Natural killer cell (primary cell): Measurements from ENCODE around the gene UBN1. TPM values are rescaled to one million over a fixed set of nuclear protein-coding genes. Genes with fewer than 3 reads are reported as not detected.

Source experiments
- ATAC-seq, 3 donors: fragments of 150-1000 bp in 2 of 3; fragments of 200-7000 bp in 1 of 3; cut with Tn5 transposase; 1 replicate in 1 of 3; 2 replicates in 2 of 3; pipeline ENCODE4 v1.10.0; 2021; ENCODE audit warnings: mild to moderate bottlenecking in 2 of 3, moderate library complexity in 2 of 3
- DNase-seq, 2 donors: peaks; one replicate each; pipeline versions ENCODE4 v3.0.0 to v3.0.0-alpha.2; 2013 to 2021; ENCODE audit warnings: mixed read lengths in 1 of 2
- H3K27ac ChIP-seq: one replicate; pipeline ENCODE4 v1.5.1; 2013; ENCODE audit warnings: mild to moderate bottlenecking, low read length
- H3K27me3 ChIP-seq: one replicate; pipeline ENCODE4 v1.6.1; 2013; ENCODE audit warnings: low read length; ENCODE audit not compliant: control insufficient read depth, insufficient read depth
- H3K36me3 ChIP-seq: one replicate; pipeline ENCODE4 v1.6.1; 2013; ENCODE audit warnings: low read length; ENCODE audit not compliant: control insufficient read depth, insufficient read depth
- H3K4me1 ChIP-seq: one replicate; pipeline ENCODE4 v1.6.1; 2013; ENCODE audit warnings: low read length; ENCODE audit not compliant: control insufficient read depth, insufficient read depth
- H3K4me3 ChIP-seq: one replicate; pipeline ENCODE4 v1.5.1; 2013; ENCODE audit warnings: low read length
- H3K9me3 ChIP-seq: one replicate; pipeline ENCODE4 v1.6.1; 2013; ENCODE audit warnings: low read length; ENCODE audit not compliant: control insufficient read depth, insufficient read depth
- H3K27ac Mint-ChIP-seq, 2 donors: one replicate each; pipeline ENCODE4 v1.8.0; 2022; ENCODE audit warnings: mild to moderate bottlenecking in 2 of 2, mixed read lengths in 2 of 2, moderate library complexity in 1 of 2
- H3K27me3 Mint-ChIP-seq, 2 donors: one replicate each; pipeline ENCODE4 v1.8.0; 2022; ENCODE audit warnings: low read depth in 2 of 2, mixed read lengths in 2 of 2
- H3K36me3 Mint-ChIP-seq: one replicate; pipeline ENCODE4 v1.8.0; 2022; ENCODE audit warnings: mixed read lengths
- H3K4me1 Mint-ChIP-seq, 2 donors: one replicate each; pipeline ENCODE4 v1.8.0; 2022; ENCODE audit warnings: mixed read lengths in 2 of 2
- H3K4me3 Mint-ChIP-seq: one replicate; pipeline ENCODE4 v1.8.0; 2022; ENCODE audit warnings: mild to moderate bottlenecking, moderate library complexity, mixed read lengths
- H3K9me3 Mint-ChIP-seq, 2 donors: one replicate each; pipeline ENCODE4 v1.8.0; 2022; ENCODE audit warnings: mixed read lengths in 2 of 2
- CTCF ChIP-seq: fragments of 200-600 bp; IDR thresholded peaks from one replicate; pipeline ENCODE4 v1.8.0; 2022; ENCODE audit warnings: antibody characterized with exemption
- WGBS: methylation state at CpG from one replicate; pipeline ENCODE4 v1.1.7; 2013; ENCODE audit warnings: missing lambda C conversion rate; ENCODE audit not compliant: insufficient coverage; 5-methylcytosine and 5-hydroxymethylcytosine counted together
- intact Hi-C: fragments of 100-400 bp; cut with micrococcal nuclease; formaldehyde crosslinking; loops from one replicate; pipeline ENCODE4 v1.14.2; 2022
- total RNA-seq, 4 donors: library from RNA; stranded (reverse); fragments of 120-200 nt in 1 of 4; gene quantifications; one replicate each; pipeline versions ENCODE4 v1.2.3 to v1.2.4, GENCODE V29; 2013 to 2022

The UBN1 gene
- total RNA-seq, 3 donors from 2014 or later (not counting 1 experiment from before 2014, with no cell fraction given), result 70.5 to 81.6 (median 79.9) TPM

GRCh38 chr16:4832698-4833343 lies 14.5 kb upstream of the UBN1 start:
- Mint-ChIP-seq H3K4me1 (peaks cover 6 to 13% of the 10 kb centered on the region in 2 donors), H3K9me3 (no peaks in the 10 kb centered on the region), H3K36me3 (peaks cover 7% of the 10 kb centered on the region), H3K4me3 (no peak overlapping the region), H3K27me3 (no peaks in the 10 kb centered on the region), H3K27ac (peak overlapping the region in 1 of 2 donors; percentile 20)
- no peak for TF ChIP-seq CTCF
- Histone ChIP-seq H3K4me1 (no peaks in the 10 kb centered on the region), H3K9me3 (no peaks in the 10 kb centered on the region), H3K27me3 (no peaks in the 10 kb centered on the region), H3K4me3 (no peak overlapping the region), H3K27ac (no peak overlapping the region), H3K36me3 (peaks cover 69% of the 10 kb centered on the region)
- DNase-seq (no peak), ATAC-seq (no peak)
- intact Hi-C loops, result no loop called here
- whole genome bisulfite sequencing, result 77% methylated on average over 5 of the region's 6 CpGs

GRCh38 chr16:4833584-4833983 lies 13.7 kb upstream of the UBN1 start:
- intact Hi-C loops, result no loop called here
- no peak overlapping the region for H3K4me3 ChIP-seq
- peaks cover 7% of the 10 kb centered on the region for H3K36me3 Mint-ChIP-seq

GRCh38 chr16:4836727-4837126 lies 10.6 kb upstream of the UBN1 start:
- Histone ChIP-seq H3K4me3 (no peak overlapping the region), H3K4me1 (no peaks in the 10 kb centered on the region), H3K27ac (no peak overlapping the region), H3K36me3 (peaks cover 70% of the 10 kb centered on the region), H3K9me3 (no peaks in the 10 kb centered on the region), H3K27me3 (no peaks in the 10 kb centered on the region)
- Mint-ChIP-seq H3K27me3 (no peaks in the 10 kb centered on the region), H3K36me3 (peaks cover 7% of the 10 kb centered on the region), H3K27ac (peak overlapping the region in 1 of 2 donors; percentile 40), H3K4me3 (no peak overlapping the region), H3K4me1 (peaks cover 14 to 17% of the 10 kb centered on the region in 2 donors), H3K9me3 (no peaks in the 10 kb centered on the region)
- DNase-seq (no peak), ATAC-seq (no peak)
- no peak for TF ChIP-seq CTCF
- intact Hi-C loops, result no loop called here
- 95% methylated on average over 2 of the region's 2 CpGs for WGBS

More at GRCh38 chr16:4833584-4833983, 13.7 kb upstream of the UBN1 start:
- no peak for TF ChIP-seq CTCF
- no peaks in the 10 kb centered on the region for H3K27me3 ChIP-seq
- no peaks in the 10 kb centered on the region for H3K4me1 ChIP-seq
- ATAC-seq (no peak), DNase-seq (no peak)
- WGBS, result no CpG with 5 or more reads among the region's 1 CpG
- Mint-ChIP-seq H3K27ac (peak overlapping the region in 1 of 2 donors; percentile 20), H3K4me1 (peaks cover 6 to 13% of the 10 kb centered on the region in 2 donors), H3K9me3 (no peaks in the 10 kb centered on the region), H3K4me3 (no peak overlapping the region), H3K27me3 (no peaks in the 10 kb centered on the region)
- H3K9me3 ChIP-seq, result no peaks in the 10 kb centered on the region
- H3K36me3 ChIP-seq, result peaks cover 70% of the 10 kb centered on the region
- no peak overlapping the region for H3K27ac ChIP-seq
